Upper lobe of left lung (tissue), 6 donors: ENCODE data around the gene SELENOO. TPM values are rescaled to one million over a fixed set of nuclear protein-coding genes. Genes with fewer than 3 reads are reported as not detected.
A peak's percentile ranks its signal among the peaks of the same experiment; 100 is the strongest.
"Not testable (repeated sequence)": the region's sequence is repeated elsewhere in the genome, so short reads cannot be mapped to it uniquely, and the experiment has no call there.

ENCODE experiments used
- ATAC-seq, 2 donors: fragments of 200-7000 bp; cut with Tn5 transposase; one replicate each; pipeline ENCODE4 v1.9.1; 2022; ENCODE audit warnings: mild to moderate bottlenecking in 2 of 2, moderate library complexity in 2 of 2; ENCODE audit not compliant: low FRiP score in 2 of 2
- DNase-seq, 2 donors: peaks; one replicate each; pipeline ENCODE4 v3.0.0-alpha.2; 2019 to 2020
- H3K27ac ChIP-seq, 4 donors: fragments of 200-600 bp; sonication (generic); one replicate each; pipeline ENCODE4 v1.5.1; 2016 to 2019
- H3K27me3 ChIP-seq, 4 donors: fragments of 200-600 bp; sonication (generic); one replicate each; pipeline ENCODE4 v1.5.1; 2017 to 2019
- H3K36me3 ChIP-seq, 4 donors: fragments of 200-600 bp; sonication (generic); one replicate each; pipeline ENCODE4 v1.5.1; 2016 to 2019
- H3K4me1 ChIP-seq, 4 donors: fragments of 200-600 bp; sonication (generic); one replicate each; pipeline ENCODE4 v1.5.1; 2018 to 2019
- H3K4me3 ChIP-seq, 4 donors: fragments of 200-600 bp; sonication (generic); one replicate each; pipeline ENCODE4 v1.5.1; 2017 to 2019; ENCODE audit warnings: mild to moderate bottlenecking in 2 of 4, moderate library complexity in 1 of 4
- H3K9me3 ChIP-seq, 4 donors: fragments of 200-600 bp; sonication (generic); one replicate each; pipeline ENCODE4 v1.5.1; 2018 to 2019
- CTCF ChIP-seq, 6 experiments: fragments of 450-650 bp in 4 of 6; fragments of 200-600 bp in 2 of 6; sonication (generic) in 2 of 6; IDR thresholded peaks; one replicate each; pipeline ENCODE4 v1.5.1; 2016 to 2019; ENCODE audit warnings: antibody characterized with exemption in 6 of 6
- EP300 ChIP-seq, 4 donors: sonication (generic); formaldehyde crosslinking; IDR thresholded peaks; one replicate each; pipeline ENCODE4 v1.5.1; 2017; ENCODE audit warnings: antibody characterized with exemption in 4 of 4, control low read depth in 2 of 4
- POLR2A ChIP-seq, 4 donors: fragments of 450-650 bp; IDR thresholded peaks; one replicate each; pipeline ENCODE4 v1.5.1; 2016 to 2017; ENCODE audit warnings: antibody characterized with exemption in 4 of 4, mild to moderate bottlenecking in 2 of 4
- POLR2AphosphoS5 ChIP-seq, 2 donors: sonication (generic); formaldehyde crosslinking; IDR thresholded peaks; one replicate each; pipeline ENCODE4 v1.5.1; 2017; ENCODE audit warnings: antibody characterized with exemption in 2 of 2
- WGBS, 2 donors: methylation state at CpG; one replicate each; pipeline ENCODE4 v1.1.5; 2017 to 2018; 5-methylcytosine and 5-hydroxymethylcytosine counted together
- total RNA-seq, 6 donors: library from RNA; depleted of rRNA in 4 of 6; stranded (reverse); fragments of >200 nt in 4 of 6; gene quantifications; one replicate each; pipeline versions ENCODE4 v1.1.0 to v1.2.1, GENCODE V29; 2016 to 2021
- donor health status: DM: no; HTN: no; CAD: no; lungs with moderate emphysema.
- donor health status: DM: no; HTN: yes; CAD: no; lungs with severe emphysema.

SELENOO gene
- total RNA-seq, 6 donors from 2014 or later = 23.1 to 102 (median 28.9) TPM

DNA sequence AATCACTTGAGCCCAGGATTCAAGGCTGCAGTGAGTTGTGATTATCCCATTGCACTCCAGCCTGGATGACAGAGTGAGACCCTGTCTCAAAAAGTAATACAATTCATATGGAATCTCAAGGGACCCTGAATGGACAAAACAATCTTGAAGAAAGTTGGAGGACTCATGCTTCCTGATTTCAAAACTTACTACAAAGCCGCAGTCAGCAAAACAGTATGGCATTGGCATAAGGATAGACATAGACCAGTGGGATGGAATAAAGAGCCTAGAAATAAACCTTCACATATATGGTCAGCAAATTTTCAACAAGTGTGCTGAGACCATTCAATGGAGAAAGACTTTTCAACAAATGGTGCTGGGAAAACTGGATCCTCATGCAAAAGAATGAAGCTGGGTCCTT lies 2.5 kb downstream of the SELENOO start:
- DNase-seq = no peak
- Histone ChIP-seq H3K9me3 (no peaks in the 10 kb centered on the region), H3K27me3 (no peaks in the 10 kb centered on the region), H3K27ac (no peak overlapping the region), H3K4me1 (peaks cover 27 to 69% (median 35%) of the 10 kb centered on the region in 4 donors), H3K4me3 (no peak overlapping the region), H3K36me3 (peaks cover 7 to 33% (median 19%) of the 10 kb centered on the region in 4 donors)
- ATAC-seq = no peak
- no peak for TF ChIP-seq POLR2A (IDR thresholded peaks at IDR 0.05)
- no peak for TF ChIP-seq CTCF (IDR thresholded peaks at IDR 0.05)
- no peak for TF ChIP-seq EP300 (IDR thresholded peaks at IDR 0.05)
- TF ChIP-seq POLR2AphosphoS5 (IDR thresholded peaks at IDR 0.05) = no peak
- WGBS, 2 donors = 91 to 94% methylated on average over 1 of the region's 1 CpG

- Histone ChIP-seq H3K27ac (no peak overlapping the region), H3K27me3 (no peaks in the 10 kb centered on the region), H3K4me3 (no peak overlapping the region), H3K9me3 (no peaks in the 10 kb centered on the region), H3K4me1 (peaks cover 28 to 66% (median 35%) of the 10 kb centered on the region in 4 donors), H3K36me3 (peaks cover 7 to 39% (median 27%) of the 10 kb centered on the region in 4 donors)
- ATAC-seq (no peak), DNase-seq (no peak)
- TF ChIP-seq POLR2AphosphoS5 (IDR thresholded peaks at IDR 0.05) = no peak
- WGBS, 2 donors = 83 to 88% methylated on average over 7 of the region's 7 CpGs
Observed at GRCh38 chr22:50204571-50204970, 3.8 kb downstream of the SELENOO start.

GRCh38 chr22:50204998-50205397 lies 4.2 kb downstream of the SELENOO start:
- H3K9me3 ChIP-seq, ATAC-seq, H3K27me3 ChIP-seq, DNase-seq, H3K4me3 ChIP-seq: not testable (repeated sequence)
- H3K4me1 ChIP-seq = peaks cover 25 to 65% (median 33%) of the 10 kb centered on the region in 4 donors
- WGBS, 2 donors = 86% methylated on average over 9 of the region's 9 CpGs
- H3K36me3 ChIP-seq = peaks cover 7 to 40% (median 29%) of the 10 kb centered on the region in 4 donors
- peak overlapping the region in 1 of 4 donors; percentile 13 for H3K27ac ChIP-seq

DNA sequence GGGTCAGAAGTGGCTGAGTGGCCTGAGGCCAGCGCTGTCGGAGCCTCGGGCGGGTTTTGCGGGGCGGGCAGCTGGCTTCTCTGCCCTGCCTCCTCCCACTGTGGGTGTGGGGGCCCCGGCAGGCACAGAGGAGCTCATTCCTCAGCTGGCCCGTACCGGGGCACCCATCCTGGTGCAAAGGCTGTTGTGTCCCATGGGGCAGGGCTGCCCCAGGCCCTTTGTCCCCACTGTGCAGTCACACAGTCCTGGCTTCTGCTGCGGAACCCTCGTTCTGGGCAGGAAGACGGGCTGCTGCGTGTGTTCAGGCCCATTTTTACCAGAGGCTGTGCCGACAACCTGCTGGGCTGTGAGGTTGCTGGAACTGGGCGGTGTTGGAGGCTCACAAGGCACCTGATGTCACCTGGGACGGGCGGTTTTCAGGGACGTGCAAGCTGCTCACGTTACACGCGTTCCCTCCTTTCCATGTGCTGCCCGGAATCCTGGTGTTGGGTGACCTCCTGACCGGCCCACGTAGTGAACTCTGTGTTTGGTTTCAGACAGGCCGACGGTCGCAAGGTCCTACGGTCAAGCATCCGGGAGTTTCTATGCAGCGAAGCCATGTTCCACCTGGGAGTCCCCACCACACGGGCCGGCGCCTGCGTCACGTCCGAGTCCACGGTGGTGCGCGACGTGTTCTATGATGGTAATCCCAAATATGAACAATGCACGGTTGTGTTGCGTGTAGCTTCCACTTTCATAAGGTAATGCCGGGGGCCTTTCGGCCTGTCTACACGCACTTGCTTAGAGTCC lies 5.2 kb downstream of the SELENOO start:
- Histone ChIP-seq H3K4me1 (peaks cover 24 to 66% (median 31%) of the 10 kb centered on the region in 4 donors), H3K36me3 (peaks cover 7 to 50% (median 38%) of the 10 kb centered on the region in 4 donors), H3K27ac (peak overlapping the region in 1 of 4 donors; percentile 21), H3K4me3 (no peak overlapping the region), H3K9me3 (no peaks in the 10 kb centered on the region), H3K27me3 (no peaks in the 10 kb centered on the region)
- ATAC-seq = no peak
- TF ChIP-seq POLR2AphosphoS5 (IDR thresholded peaks at IDR 0.05) (no peak), POLR2A (IDR thresholded peaks at IDR 0.05) (no peak), CTCF (IDR thresholded peaks at IDR 0.05) (no peak), EP300 (IDR thresholded peaks at IDR 0.05) (no peak)
- DNase-seq = peak in 1 of 2 donors; percentile 71
- WGBS, 2 donors = 92 to 96% methylated on average over 38 to 45 of the region's 45 CpGs

- Histone ChIP-seq H3K27ac (peak overlapping the region in 1 of 4 donors; percentile 21), H3K4me1 (peaks cover 24 to 63% (median 30%) of the 10 kb centered on the region in 4 donors), H3K9me3 (no peaks in the 10 kb centered on the region), H3K36me3 (peaks cover 7 to 55% (median 42%) of the 10 kb centered on the region in 4 donors), H3K4me3 (no peak overlapping the region), H3K27me3 (no peaks in the 10 kb centered on the region)
- DNase-seq = peak; percentile 82 to 89
- peak in 5 of 6 experiments; percentile 25 to 70 (median 41) for TF ChIP-seq CTCF (IDR thresholded peaks at IDR 0.05)
- TF ChIP-seq EP300 (IDR thresholded peaks at IDR 0.05) = no peak
- ATAC-seq = peak; percentile 22 to 77
- WGBS, 2 donors = 41% methylated on average over 10 of the region's 10 CpGs; no CpG with 5 or more reads in 1 of the 2 donors
Observed at GRCh38 chr22:50206599-50206998, 5.8 kb downstream of the SELENOO start.
